PC-9 (cell line): ENCODE data around the gene TM2D1. TPM values are rescaled to one million over a fixed set of nuclear protein-coding genes. Genes with fewer than 3 reads are reported as not detected.
"Not testable (repeated sequence)": the region's sequence is repeated elsewhere in the genome, so short reads cannot be mapped to it uniquely, and the experiment has no call there.

Source experiments
- BruUV-seq: library from RNA; stranded (reverse); fragments of 400-500 nt; replicated peaks from 2 replicates; lab custom pipeline; 2021; lab: Mats Ljungman, UMichigan
- CTCF ChIA-PET: fragments of 300-600 bp; sonication (Branson Sonifier 250); formaldehyde crosslinking; loops from one replicate; lab custom pipeline; 2022; ENCODE audit warnings: antibody characterized with exemption; lab: Charles Lee
- POLR2A ChIA-PET: fragments of 300-600 bp; sonication (Branson Sonifier 250); formaldehyde crosslinking; loops from one replicate; lab custom pipeline; 2022; ENCODE audit warnings: antibody characterized with exemption; ENCODE audit not compliant: unreplicated experiment; lab: Charles Lee
- DNase-seq, 2 experiments: peaks; one replicate each; pipeline versions ENCODE4 v3.0.0 to v3.0.0-alpha.2; 2015 to 2022; ENCODE audit warnings: mixed read lengths in 1 of 2
- H2AFZ ChIP-seq: fragments of 200-600 bp; sonication (generic); 2 replicates; pipeline ENCODE4 v1.8.1; 2017; ENCODE audit warnings: antibody characterized with exemption
- H3F3A ChIP-seq: fragments of 200-600 bp; sonication (generic); 2 replicates; pipeline ENCODE4 v1.8.1; 2017; ENCODE audit warnings: antibody characterized with exemption, mild to moderate bottlenecking, low read depth; ENCODE audit not compliant: insufficient read depth
- H3K27ac ChIP-seq: fragments of 200-600 bp; sonication (generic); 2 replicates; pipeline ENCODE4 v1.6.1; 2016; ENCODE audit warnings: mixed run types
- H3K27me3 ChIP-seq: fragments of 200-600 bp; sonication (generic); 2 replicates; pipeline ENCODE4 v1.6.1; 2016; ENCODE audit warnings: low read depth, mixed run types; ENCODE audit not compliant: insufficient read depth
- H3K36me3 ChIP-seq: fragments of 200-600 bp; sonication (generic); 2 replicates; pipeline ENCODE4 v1.6.1; 2016; ENCODE audit warnings: low read depth, mixed run types
- H3K4me1 ChIP-seq: fragments of 200-600 bp; sonication (generic); replicated peaks from 2 replicates; pipeline ENCODE4 v1.6.1; 2016; ENCODE audit warnings: mixed run types; ENCODE audit not compliant: insufficient read depth
- H3K4me2 ChIP-seq: fragments of 200-600 bp; sonication (generic); 2 replicates; pipeline ENCODE4 v1.6.1; 2017; ENCODE audit warnings: mixed run types
- H3K4me3 ChIP-seq: fragments of 200-600 bp; sonication (generic); 2 replicates; pipeline ENCODE4 v1.6.1; 2016; ENCODE audit warnings: mixed run types
- H3K79me2 ChIP-seq: fragments of 200-600 bp; sonication (generic); 2 replicates; pipeline ENCODE4 v1.6.1; 2017; ENCODE audit warnings: low read depth, mixed run types
- H3K9me2 ChIP-seq: fragments of 200-600 bp; sonication (generic); 2 replicates; pipeline ENCODE4 v1.8.1; 2017; ENCODE audit warnings: mild to moderate bottlenecking; ENCODE audit not compliant: insufficient read depth
- H3K9me3 ChIP-seq: fragments of 200-600 bp; sonication (generic); 2 replicates; pipeline ENCODE4 v1.8.1; 2016; ENCODE audit warnings: low read depth; ENCODE audit not compliant: insufficient read depth
- H4K20me1 ChIP-seq: fragments of 200-600 bp; sonication (generic); 2 replicates; pipeline ENCODE4 v1.8.1; 2017; ENCODE audit not compliant: insufficient read depth
- CTCF ChIP-seq: fragments of 200-600 bp; sonication (generic); conservative IDR thresholded peaks from 2 replicates; pipeline ENCODE4 v1.6.1; 2017; ENCODE audit warnings: mixed run types, antibody characterized with exemption, mild to moderate bottlenecking, moderate library complexity
- EZH2 ChIP-seq: fragments of 200-600 bp; sonication (generic); IDR thresholded peaks from 2 replicates; pipeline ENCODE4 v1.8.0; 2017; ENCODE audit warnings: antibody characterized with exemption, low read depth
- intact Hi-C: fragments of 100-400 bp; cut with micrococcal nuclease; formaldehyde crosslinking; loops from one replicate; pipeline ENCODE4 v1.10.0; 2022; ENCODE audit not compliant: unreplicated experiment
- total RNA-seq: library from RNA; stranded (reverse); gene quantifications from 2 replicates; pipeline ENCODE4 v1.2.3, GENCODE V29; 2021

TM2D1 gene
- total RNA-seq, 1 experiment from 2014 or later: 36.8 TPM

DNA sequence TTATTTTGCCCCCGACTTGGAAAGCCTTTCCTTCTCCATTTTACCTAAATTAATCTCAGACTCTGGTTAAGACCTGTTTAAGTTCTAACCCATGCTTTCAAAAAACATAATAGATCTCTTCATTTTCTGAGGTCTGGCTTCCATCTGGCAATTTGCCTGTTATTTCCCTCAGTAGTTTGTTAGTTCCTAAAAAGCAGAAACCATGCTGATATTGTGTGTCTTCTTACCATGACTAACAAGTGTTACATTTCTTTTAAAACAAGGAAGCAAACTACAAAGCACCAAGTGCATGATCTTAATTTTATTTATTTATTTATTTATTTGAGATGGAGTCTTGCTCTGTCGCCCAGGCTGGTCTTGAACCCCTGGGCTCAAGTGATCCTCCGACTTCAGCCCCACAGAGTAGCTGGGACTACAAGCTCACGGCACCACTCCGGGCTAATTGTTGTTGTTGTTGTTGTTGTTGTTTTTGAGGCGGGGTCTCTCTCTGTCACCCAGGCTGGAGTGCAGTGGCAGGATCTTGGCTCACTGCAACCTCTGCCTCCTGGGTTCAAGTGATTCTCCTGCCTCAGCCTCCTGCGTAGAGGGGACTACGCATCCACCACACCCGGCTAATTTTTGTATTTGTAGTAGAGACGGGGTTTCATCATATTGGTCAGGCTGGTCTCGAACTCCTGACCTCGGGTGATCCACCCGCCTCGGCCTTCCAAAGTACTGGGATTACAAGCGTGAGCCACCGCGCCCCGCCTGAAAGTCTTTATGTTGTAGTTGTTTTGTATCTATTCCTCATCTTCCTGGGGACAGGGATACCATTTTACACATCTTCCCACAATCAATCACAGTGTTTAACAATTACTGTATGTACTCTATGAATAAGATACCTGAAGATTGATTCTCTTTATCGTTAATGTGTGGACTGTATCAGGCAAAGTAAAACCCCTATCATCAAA, 16.1 kb upstream of the TM2D1 start:
- Histone ChIP-seq H3K4me3 (peak overlapping the region; percentile 99), H3K9me2 (no peaks in the 10 kb centered on the region), H3K36me3 (no peaks in the 10 kb centered on the region), H3K9me3 (no peaks in the 10 kb centered on the region), H3K79me2 (peaks cover 33% of the 10 kb centered on the region), H3K27ac (peak overlapping the region; percentile 82), H4K20me1 (no peaks in the 10 kb centered on the region), H3K27me3 (no peaks in the 10 kb centered on the region), H3K4me1 (peaks cover 37% of the 10 kb centered on the region), H2AFZ (peak overlapping the region; percentile 79), H3F3A (peaks cover 31% of the 10 kb centered on the region), H3K4me2 (peak overlapping the region; percentile 91)
- intact Hi-C loops: loop anchor here (5.0 kb wide), 1 partner anchor 664 kb away; no protein-coding TSS in a partner anchor
- ChIA-PET CTCF (no interaction called here), POLR2A (no interaction called here)
- DNase-seq: peak in 1 of 2 experiments; percentile 6
- no TSS peak for BruUV-seq
- TF ChIP-seq CTCF (no peak), EZH2 (no peak)

DNA sequence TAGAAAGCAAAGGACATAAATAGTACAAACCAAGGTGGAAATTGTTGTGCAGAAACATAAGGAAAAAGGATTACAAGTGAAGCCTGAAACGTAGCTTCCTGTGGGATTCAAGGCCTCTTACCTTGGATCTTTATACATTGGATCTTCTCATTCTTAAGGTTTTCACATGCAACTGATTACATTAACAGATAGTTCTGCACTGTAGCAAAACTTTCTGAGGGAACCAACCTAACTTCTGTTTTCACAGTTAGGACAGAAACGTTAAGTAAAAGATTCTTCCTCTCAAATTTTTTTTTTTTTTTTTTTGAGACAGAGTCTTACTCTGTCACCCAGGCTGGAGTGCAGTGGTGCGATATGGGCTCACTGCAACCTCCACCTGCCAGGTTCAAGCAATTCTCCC, 7.8 kb upstream of the TM2D1 start:
- Histone ChIP-seq H4K20me1 (no peaks in the 10 kb centered on the region), H3K27me3 (no peaks in the 10 kb centered on the region), H3K9me3 (no peaks in the 10 kb centered on the region), H3K36me3 (no peaks in the 10 kb centered on the region), H3K4me3 (no peak overlapping the region), H3F3A (no peaks in the 10 kb centered on the region), H3K4me1 (no peaks in the 10 kb centered on the region), H2AFZ (no peak overlapping the region), H3K27ac (no peak overlapping the region), H3K9me2 (no peaks in the 10 kb centered on the region), H3K4me2 (no peak overlapping the region), H3K79me2 (no peaks in the 10 kb centered on the region)
- BruUV-seq: no TSS peak
- TF ChIP-seq EZH2 (no peak), CTCF (no peak)
- intact Hi-C loops: no loop called here
- DNase-seq: no peak
- ChIA-PET POLR2A (no interaction called here), CTCF (no interaction called here)

DNA sequence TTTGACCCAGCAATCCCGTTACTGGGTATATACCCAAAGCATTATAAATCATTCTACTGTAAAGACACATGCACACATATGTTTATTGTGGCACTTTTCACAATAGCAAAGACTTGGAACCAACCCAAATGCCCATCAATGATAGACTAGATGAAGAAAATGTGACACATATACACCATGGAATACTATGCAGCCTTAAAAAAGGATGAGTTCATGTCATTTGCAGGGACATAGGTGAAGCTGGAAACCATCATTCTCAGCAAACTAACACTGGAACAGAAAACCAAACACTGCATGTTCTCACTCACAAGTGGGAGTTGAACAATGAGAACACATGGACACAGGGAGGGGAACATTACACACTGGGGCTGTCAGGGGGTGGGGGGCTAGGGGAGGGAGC, 5.7 kb upstream of the TM2D1 start:
- H3K4me2 ChIP-seq, DNase-seq, H4K20me1 ChIP-seq, H3K4me1 ChIP-seq, H3K27ac ChIP-seq, H3K79me2 ChIP-seq, H3K27me3 ChIP-seq, H2AFZ ChIP-seq, H3K9me3 ChIP-seq, H3K9me2 ChIP-seq, H3F3A ChIP-seq, H3K4me3 ChIP-seq, BruUV-seq, H3K36me3 ChIP-seq, CTCF ChIA-PET, intact Hi-C loops, POLR2A ChIA-PET: not testable (repeated sequence)
